GM10266 (cell line): ENCODE measurements around the gene SPSB1.

ENCODE experiments used
- DNase-seq: peaks from one replicate; pipeline ENCODE4 v3.0.0; 2012; ENCODE audit errors: extremely low spot score
- TF ChIP-seq, protein P1 (sequence below): IDR thresholded peaks from 2 replicates; pipeline ENCODE4 v1.5.1; 2012; ENCODE audit warnings: mild to moderate bottlenecking, low read depth; ENCODE audit not compliant: control insufficient read depth, insufficient read depth; ENCODE audit errors: missing control alignments

Gene SPSB1

GRCh38 chr1:9338397-9339246 is 45.9 kb downstream of the SPSB1 start:
- DNase-seq: no peak

GRCh38 chr1:9340172-9340854 is 47.6 kb downstream of the SPSB1 start:
- TF ChIP-seq, protein P1, sequence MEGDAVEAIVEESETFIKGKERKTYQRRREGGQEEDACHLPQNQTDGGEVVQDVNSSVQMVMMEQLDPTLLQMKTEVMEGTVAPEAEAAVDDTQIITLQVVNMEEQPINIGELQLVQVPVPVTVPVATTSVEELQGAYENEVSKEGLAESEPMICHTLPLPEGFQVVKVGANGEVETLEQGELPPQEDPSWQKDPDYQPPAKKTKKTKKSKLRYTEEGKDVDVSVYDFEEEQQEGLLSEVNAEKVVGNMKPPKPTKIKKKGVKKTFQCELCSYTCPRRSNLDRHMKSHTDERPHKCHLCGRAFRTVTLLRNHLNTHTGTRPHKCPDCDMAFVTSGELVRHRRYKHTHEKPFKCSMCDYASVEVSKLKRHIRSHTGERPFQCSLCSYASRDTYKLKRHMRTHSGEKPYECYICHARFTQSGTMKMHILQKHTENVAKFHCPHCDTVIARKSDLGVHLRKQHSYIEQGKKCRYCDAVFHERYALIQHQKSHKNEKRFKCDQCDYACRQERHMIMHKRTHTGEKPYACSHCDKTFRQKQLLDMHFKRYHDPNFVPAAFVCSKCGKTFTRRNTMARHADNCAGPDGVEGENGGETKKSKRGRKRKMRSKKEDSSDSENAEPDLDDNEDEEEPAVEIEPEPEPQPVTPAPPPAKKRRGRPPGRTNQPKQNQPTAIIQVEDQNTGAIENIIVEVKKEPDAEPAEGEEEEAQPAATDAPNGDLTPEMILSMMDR: no peak
- no peak for DNase-seq

More at GRCh38 chr1:9338397-9339246, 45.9 kb downstream of the SPSB1 start:
- TF ChIP-seq, protein P1: no peak

DNA sequence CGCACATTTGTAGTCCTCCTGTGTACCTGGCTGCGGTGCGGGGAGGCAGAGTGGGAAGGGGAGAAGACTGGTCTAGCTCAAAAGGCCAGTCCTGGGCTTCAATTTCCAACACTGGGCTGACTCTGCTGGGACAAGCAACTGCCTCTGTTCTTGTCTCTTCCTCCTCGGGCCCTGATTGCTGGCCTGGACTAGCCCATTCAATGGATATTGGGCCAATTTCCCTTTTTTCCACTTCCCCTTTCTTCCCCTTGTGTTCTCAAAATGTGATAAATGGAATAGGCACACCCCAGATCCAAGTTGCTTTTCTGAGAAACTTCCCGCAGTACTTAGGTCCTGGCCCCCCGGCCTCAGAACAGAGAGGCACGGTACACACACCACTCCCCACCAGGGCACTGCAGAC is 48.2 kb downstream of the SPSB1 start:
- TF ChIP-seq, protein P1: no peak
- no peak for DNase-seq

GRCh38 chr1:9341301-9341845 is 48.7 kb downstream of the SPSB1 start:
- TF ChIP-seq, protein P1: no peak
- no peak for DNase-seq

DNA sequence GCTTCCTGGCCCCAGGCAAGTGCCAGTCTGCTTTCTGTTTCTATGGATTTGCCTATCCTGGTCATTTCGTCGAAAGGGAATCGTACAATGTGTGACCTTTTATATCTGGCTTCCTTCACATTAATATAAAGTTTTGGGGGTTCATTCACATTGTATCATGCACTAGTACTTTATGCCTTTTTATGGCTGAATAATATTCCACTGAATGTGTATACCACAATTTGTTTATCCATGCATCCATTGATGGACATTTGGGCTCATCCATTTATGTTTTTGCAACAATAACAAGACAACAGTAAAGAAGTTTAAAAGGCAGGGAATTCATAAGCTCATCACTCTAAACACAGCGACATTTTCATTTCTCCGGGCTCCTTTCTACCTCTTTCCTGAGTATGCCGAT is 50.6 kb downstream of the SPSB1 start:
- TF ChIP-seq, protein P1: no peak
- DNase-seq: no peak

- TF ChIP-seq, protein P1: no peak
- DNase-seq: no peak
These were observed 51.9 kb downstream of the SPSB1 start for GRCh38 chr1:9344426-9345200.
